ENCODE results near the gene OMA1.
"Not testable (repeated sequence)": the region's sequence is repeated elsewhere in the genome, so short reads cannot be mapped to it uniquely, and the experiment has no call there.

OMA1 gene

DNA sequence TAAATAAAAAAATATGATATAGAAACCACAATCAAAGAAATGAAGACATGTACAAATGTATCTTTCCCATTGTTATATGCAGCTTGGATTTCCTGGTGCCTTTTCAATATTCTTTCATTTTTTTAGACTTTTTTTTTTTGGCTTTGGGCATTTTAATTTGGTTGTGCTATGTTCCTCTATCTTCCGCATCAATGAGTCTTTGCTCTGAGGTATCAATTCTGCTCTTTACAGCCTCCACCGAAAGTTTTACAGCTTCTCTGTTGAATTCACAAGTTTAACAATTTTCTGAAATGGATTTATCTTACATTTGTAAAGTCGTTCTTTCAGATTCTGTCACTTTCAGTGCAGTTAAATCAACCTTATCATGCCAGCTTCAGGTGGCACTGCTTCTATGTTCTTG is 50.5 kb downstream of the OMA1 start:
- no peak for TF ChIP-seq EZH2 (IDR thresholded peaks at IDR 0.05; ENCODE audit: borderline replicate concordance, low read length)
- TF ChIP-seq, protein P1, sequence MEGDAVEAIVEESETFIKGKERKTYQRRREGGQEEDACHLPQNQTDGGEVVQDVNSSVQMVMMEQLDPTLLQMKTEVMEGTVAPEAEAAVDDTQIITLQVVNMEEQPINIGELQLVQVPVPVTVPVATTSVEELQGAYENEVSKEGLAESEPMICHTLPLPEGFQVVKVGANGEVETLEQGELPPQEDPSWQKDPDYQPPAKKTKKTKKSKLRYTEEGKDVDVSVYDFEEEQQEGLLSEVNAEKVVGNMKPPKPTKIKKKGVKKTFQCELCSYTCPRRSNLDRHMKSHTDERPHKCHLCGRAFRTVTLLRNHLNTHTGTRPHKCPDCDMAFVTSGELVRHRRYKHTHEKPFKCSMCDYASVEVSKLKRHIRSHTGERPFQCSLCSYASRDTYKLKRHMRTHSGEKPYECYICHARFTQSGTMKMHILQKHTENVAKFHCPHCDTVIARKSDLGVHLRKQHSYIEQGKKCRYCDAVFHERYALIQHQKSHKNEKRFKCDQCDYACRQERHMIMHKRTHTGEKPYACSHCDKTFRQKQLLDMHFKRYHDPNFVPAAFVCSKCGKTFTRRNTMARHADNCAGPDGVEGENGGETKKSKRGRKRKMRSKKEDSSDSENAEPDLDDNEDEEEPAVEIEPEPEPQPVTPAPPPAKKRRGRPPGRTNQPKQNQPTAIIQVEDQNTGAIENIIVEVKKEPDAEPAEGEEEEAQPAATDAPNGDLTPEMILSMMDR (IDR thresholded peaks at IDR 0.05; ENCODE audit: low read length): no peak
- Histone ChIP-seq H3K4me2 (ENCODE audit: low read length) (no peak overlapping the region), H3K27me3 (ENCODE audit: insufficient read depth, low read length) (no peaks in the 10 kb centered on the region), H3F3A (ENCODE audit: insufficient read depth, low read length) (no peaks in the 10 kb centered on the region), H3K9me2 (ENCODE audit: low read depth, low read length) (no peaks in the 10 kb centered on the region), H3K9ac (ENCODE audit: low read length) (no peak overlapping the region), H3K27ac (ENCODE audit: low read depth, low read length, poor library complexity, severe bottlenecking) (no peak overlapping the region), H3K9me3 (ENCODE audit: low read length) (no peaks in the 10 kb centered on the region), H3K79me2 (ENCODE audit: insufficient read depth, low read length) (no peaks in the 10 kb centered on the region), H2AFZ (ENCODE audit: low read length) (no peak overlapping the region), H4K20me1 (ENCODE audit: insufficient read depth, low read length) (no peaks in the 10 kb centered on the region), H3K4me3 (ENCODE audit: low read depth, low read length, poor library complexity, severe bottlenecking) (no peak overlapping the region), H3K36me3 (ENCODE audit: insufficient read depth, low read length) (peaks cover 26% of the 10 kb centered on the region), H3K4me1 (ENCODE audit: insufficient read depth, low read length, severe bottlenecking) (peaks cover 4% of the 10 kb centered on the region)

DNA sequence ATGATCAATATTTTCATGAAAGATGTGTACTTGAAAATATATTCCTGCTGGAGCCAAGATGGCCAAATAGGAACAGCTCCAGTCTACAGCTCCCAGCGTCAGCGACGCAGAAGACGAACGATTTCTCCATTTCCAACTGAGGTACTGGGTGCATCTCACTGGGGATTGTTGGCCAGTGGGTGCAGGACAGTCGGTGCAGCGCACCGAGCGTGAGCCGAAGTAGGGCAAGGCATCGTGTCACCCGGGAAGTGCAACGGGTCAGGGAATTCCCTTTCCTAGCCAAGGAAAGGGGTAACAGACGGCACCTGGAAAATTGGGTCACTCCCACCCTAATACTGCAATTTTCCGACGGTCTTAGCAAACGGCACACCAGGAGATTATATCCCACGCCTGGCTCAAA is 57.6 kb downstream of the OMA1 start:
- not testable (repeated sequence) for H3F3A ChIP-seq (ENCODE audit: insufficient read depth, low read length); H3K9ac ChIP-seq (ENCODE audit: low read length); H3K27ac ChIP-seq (ENCODE audit: low read depth, low read length, poor library complexity, severe bottlenecking); H4K20me1 ChIP-seq (ENCODE audit: insufficient read depth, low read length); H3K27me3 ChIP-seq (ENCODE audit: insufficient read depth, low read length); H3K4me2 ChIP-seq (ENCODE audit: low read length); H3K79me2 ChIP-seq (ENCODE audit: insufficient read depth, low read length); H3K9me3 ChIP-seq (ENCODE audit: low read length); H3K4me3 ChIP-seq (ENCODE audit: low read depth, low read length, poor library complexity, severe bottlenecking); H3K9me2 ChIP-seq (ENCODE audit: low read depth, low read length); H2AFZ ChIP-seq (ENCODE audit: low read length); H3K4me1 ChIP-seq (ENCODE audit: insufficient read depth, low read length, severe bottlenecking)
- peaks cover 22% of the 10 kb centered on the region for H3K36me3 ChIP-seq (ENCODE audit: insufficient read depth, low read length)

DNA sequence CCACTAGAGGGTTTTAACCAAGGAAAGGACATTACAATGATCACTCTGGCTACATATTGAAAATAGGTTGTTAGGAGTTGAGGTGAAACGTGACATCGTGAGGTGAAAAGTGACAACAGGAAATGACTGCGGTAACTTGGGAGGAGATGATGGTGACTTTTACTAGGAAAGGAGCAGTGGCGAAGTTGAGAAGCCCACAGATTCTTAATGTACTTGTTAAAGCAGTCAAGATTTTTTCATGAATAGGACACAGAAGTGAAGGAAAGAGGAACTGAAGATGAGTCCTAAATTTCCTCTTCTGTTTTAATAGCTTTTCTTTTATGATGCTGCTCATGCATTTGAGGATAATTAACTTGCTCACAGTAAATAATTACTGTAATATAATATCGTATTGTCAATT is 59.5 kb downstream of the OMA1 start:
- Histone ChIP-seq H2AFZ (ENCODE audit: low read length) (no peak overlapping the region), H3K4me3 (ENCODE audit: low read depth, low read length, poor library complexity, severe bottlenecking) (no peak overlapping the region), H3F3A (ENCODE audit: insufficient read depth, low read length) (no peaks in the 10 kb centered on the region), H3K9ac (ENCODE audit: low read length) (no peak overlapping the region), H3K4me1 (ENCODE audit: insufficient read depth, low read length, severe bottlenecking) (no peaks in the 10 kb centered on the region), H3K27ac (ENCODE audit: low read depth, low read length, poor library complexity, severe bottlenecking) (no peak overlapping the region), H3K36me3 (ENCODE audit: insufficient read depth, low read length) (peaks cover 35% of the 10 kb centered on the region), H3K9me3 (ENCODE audit: low read length) (no peaks in the 10 kb centered on the region), H4K20me1 (ENCODE audit: insufficient read depth, low read length) (no peaks in the 10 kb centered on the region), H3K4me2 (ENCODE audit: low read length) (no peak overlapping the region), H3K9me2 (ENCODE audit: low read depth, low read length) (no peaks in the 10 kb centered on the region), H3K27me3 (ENCODE audit: insufficient read depth, low read length) (no peaks in the 10 kb centered on the region), H3K79me2 (ENCODE audit: insufficient read depth, low read length) (no peaks in the 10 kb centered on the region)
- TF ChIP-seq, protein P1 (IDR thresholded peaks at IDR 0.05; ENCODE audit: low read length): no peak
- no peak for TF ChIP-seq EZH2 (IDR thresholded peaks at IDR 0.05; ENCODE audit: borderline replicate concordance, low read length)

DNA sequence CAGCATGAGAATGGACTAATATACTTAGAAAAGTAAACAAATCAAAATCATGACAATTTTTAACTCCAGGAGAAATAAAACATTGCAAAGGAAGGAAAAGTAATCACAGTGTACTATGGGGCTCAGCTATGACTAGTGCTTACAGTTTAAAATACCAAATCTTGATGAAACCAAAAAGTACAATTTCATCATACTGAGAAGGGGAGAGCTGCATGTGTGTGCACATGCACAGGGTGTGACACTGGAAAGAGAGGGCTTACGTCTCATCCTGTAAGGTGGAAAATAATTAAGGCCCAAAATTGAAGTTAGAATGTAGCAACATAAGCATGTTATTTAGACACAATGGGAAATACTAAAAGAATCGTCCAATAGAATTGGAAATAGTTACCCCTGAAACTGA is 64.6 kb downstream of the OMA1 start:
- no peak for TF ChIP-seq EZH2 (IDR thresholded peaks at IDR 0.05; ENCODE audit: borderline replicate concordance, low read length)
- TF ChIP-seq, protein P1 (IDR thresholded peaks at IDR 0.05; ENCODE audit: low read length): no peak
- Histone ChIP-seq H3F3A (ENCODE audit: insufficient read depth, low read length) (no peaks in the 10 kb centered on the region), H3K9ac (ENCODE audit: low read length) (no peak overlapping the region), H3K36me3 (ENCODE audit: insufficient read depth, low read length) (peaks cover 53% of the 10 kb centered on the region), H3K4me2 (ENCODE audit: low read length) (no peak overlapping the region), H3K79me2 (ENCODE audit: insufficient read depth, low read length) (no peaks in the 10 kb centered on the region), H3K27ac (ENCODE audit: low read depth, low read length, poor library complexity, severe bottlenecking) (no peak overlapping the region), H3K9me2 (ENCODE audit: low read depth, low read length) (no peaks in the 10 kb centered on the region), H3K27me3 (ENCODE audit: insufficient read depth, low read length) (no peaks in the 10 kb centered on the region), H4K20me1 (ENCODE audit: insufficient read depth, low read length) (no peaks in the 10 kb centered on the region), H2AFZ (ENCODE audit: low read length) (no peak overlapping the region), H3K9me3 (ENCODE audit: low read length) (no peaks in the 10 kb centered on the region), H3K4me1 (ENCODE audit: insufficient read depth, low read length, severe bottlenecking) (no peaks in the 10 kb centered on the region), H3K4me3 (ENCODE audit: low read depth, low read length, poor library complexity, severe bottlenecking) (no peak overlapping the region)
